Adipose tissue (tissue), 3 donors: ENCODE results near the gene TEPSIN. TPM values are rescaled to one million over a fixed set of nuclear protein-coding genes. Genes with fewer than 3 reads are reported as not detected.

Source experiments
- H3K27ac ChIP-seq: one replicate; pipeline ENCODE4 v1.5.1; 2013; ENCODE audit warnings: low read depth, low read length
- whole genome bisulfite sequencing, 3 donors: extraction: QIAGEN DNeasy Blood & Tissue Kit; methylation state at CpG; one replicate each; pipeline ENCODE4 v1.1.7; 2013; 5-methylcytosine and 5-hydroxymethylcytosine counted together
- polyA plus RNA-seq, 3 donors: library from polyadenylated mRNA; stranded (reverse); fragments of 200-250 nt; gene quantifications; one replicate each; pipeline ENCODE4 v1.2.3, GENCODE V29; 2013
- donor health status: healthy with polysubstance abuse.
- donor health status: Bipolar disorder and iron deficiency.
- donor health status: healthy.

Gene TEPSIN, protein sequence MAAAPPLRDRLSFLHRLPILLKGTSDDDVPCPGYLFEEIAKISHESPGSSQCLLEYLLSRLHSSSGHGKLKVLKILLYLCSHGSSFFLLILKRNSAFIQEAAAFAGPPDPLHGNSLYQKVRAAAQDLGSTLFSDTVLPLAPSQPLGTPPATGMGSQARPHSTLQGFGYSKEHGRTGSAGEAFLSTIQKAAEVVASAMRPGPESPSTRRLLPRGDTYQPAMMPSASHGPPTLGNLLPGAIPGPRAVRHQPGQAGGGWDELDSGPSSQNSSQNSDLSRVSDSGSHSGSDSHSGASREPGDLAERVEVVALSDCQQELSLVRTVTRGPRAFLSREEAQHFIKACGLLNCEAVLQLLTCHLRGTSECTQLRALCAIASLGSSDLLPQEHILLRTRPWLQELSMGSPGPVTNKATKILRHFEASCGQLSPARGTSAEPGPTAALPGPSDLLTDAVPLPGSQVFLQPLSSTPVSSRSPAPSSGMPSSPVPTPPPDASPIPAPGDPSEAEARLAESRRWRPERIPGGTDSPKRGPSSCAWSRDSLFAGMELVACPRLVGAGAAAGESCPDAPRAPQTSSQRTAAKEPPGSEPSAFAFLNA
- 10 to 100 TPM; 22.7 to 24.7 (median 24.0) TPM for polyA plus RNA-seq

DNA sequence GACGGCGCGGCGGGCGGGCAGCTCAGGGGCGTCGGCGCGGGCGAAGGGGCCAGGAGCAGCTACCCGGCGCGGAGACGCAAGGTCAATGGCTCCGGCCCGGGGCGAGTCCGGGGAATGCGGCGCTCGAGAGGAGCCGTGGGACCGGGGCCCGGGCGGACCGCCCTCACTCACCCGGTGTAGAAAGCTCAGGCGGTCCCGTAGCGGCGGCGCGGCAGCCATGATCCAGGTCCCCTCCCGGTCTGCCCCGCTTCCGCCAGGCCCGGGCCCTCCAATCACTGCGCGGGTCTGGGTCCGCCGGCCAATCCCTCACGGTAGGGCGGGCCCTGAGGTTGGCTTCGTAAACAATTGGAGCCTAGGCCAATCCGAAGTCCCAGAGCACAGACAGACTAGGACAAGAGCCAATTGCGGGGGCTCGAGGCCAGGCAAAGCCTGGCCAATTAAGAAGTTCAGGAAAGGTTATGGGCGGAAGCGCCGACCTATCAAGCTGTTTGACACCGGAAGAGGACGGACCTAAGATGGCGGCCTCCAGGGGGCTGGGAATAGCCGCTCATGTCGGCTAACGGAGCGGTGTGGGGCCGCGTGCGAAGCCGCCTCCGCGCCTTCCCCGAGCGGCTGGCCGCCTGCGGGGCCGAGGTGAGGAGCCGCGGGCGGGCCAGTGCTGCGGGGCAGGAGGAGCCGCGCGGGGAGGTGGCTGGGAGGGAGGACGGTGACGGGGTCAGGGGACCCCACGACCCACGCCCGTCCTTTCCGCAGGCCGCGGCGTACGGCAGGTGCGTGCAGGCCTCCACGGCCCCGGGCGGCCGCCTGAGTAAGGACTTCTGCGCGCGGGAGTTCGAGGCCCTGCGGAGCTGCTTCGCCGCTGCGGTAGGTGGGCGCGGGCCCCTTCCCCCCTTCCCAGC, at the start of gene TEPSIN, which contains the start of gene NDUFAF8:
TSS of gene TEPSIN (minus strand) at position 241 of the 899 bp plus-strand sequence. CDS start at position 219, 22 bp downstream.
TSS of gene NDUFAF8 (plus strand) at position 504 of the 899 bp plus-strand sequence. CDS start at position 550, 46 bp downstream.
- no peak within 1 kb of the TSS for H3K27ac ChIP-seq
- WGBS, 3 donors = 0% methylated on average over 87 to 100 of the region's 100 CpGs

DNA sequence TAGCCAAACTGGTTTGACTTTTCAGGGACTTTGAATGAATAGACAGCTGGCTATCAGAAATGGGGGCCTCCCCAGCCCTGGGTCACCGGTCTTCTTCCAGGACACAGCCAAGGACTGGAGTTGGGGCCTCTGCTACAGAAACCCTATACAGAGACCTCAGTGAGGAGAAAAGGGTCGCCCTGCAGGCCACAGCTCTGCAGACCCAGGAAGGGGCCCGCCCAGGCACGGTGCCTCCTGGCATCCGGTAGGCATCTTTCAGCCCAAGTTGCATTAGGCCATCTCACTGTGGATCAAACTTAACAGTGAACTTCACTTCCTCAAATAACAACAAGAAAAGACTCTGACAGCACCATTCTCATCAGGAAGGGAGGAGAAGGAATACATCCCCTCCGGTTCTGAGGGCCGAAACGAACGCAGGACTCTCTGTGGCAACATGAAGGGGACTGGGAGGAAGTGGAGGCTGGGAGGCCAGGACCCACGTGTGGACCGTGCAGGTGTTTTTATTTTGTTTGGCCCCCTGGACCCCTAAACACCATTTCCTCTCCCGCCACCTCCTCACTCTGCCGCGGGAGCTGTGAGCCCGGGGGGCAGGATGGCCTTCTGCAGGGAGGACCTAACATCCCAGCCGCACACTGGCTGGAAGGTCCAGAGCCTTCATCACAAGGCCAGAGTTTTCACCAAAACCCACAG, 49.0 kb upstream of the TEPSIN start:
- H3K27ac ChIP-seq = no peak overlapping the region
- WGBS, 3 donors = 55 to 82% (median 63%) methylated on average over 16 of the region's 16 CpGs

DNA sequence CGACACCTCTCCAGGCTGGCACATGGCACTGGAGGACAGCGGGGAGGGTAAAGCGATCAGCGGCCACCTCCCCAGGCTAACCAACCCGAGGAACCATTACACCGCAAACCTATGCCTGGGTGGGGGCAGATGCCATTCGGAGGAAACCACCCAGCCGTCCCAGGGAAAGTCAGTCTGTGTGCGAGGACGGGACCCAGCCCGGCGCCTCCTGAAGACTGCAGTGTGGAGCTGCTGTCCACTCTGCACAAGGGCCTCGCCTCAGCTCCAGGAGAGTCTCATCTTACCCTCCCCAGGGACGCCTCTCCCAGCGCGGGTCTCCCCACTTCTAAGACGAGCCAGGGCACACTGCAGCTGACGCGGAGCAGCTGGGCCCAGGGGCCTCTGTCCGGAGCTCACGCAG, 48.3 kb upstream of the TEPSIN start:
- H3K27ac ChIP-seq = no peak overlapping the region
- WGBS, 3 donors = 88% methylated on average over 21 of the region's 21 CpGs

DNA sequence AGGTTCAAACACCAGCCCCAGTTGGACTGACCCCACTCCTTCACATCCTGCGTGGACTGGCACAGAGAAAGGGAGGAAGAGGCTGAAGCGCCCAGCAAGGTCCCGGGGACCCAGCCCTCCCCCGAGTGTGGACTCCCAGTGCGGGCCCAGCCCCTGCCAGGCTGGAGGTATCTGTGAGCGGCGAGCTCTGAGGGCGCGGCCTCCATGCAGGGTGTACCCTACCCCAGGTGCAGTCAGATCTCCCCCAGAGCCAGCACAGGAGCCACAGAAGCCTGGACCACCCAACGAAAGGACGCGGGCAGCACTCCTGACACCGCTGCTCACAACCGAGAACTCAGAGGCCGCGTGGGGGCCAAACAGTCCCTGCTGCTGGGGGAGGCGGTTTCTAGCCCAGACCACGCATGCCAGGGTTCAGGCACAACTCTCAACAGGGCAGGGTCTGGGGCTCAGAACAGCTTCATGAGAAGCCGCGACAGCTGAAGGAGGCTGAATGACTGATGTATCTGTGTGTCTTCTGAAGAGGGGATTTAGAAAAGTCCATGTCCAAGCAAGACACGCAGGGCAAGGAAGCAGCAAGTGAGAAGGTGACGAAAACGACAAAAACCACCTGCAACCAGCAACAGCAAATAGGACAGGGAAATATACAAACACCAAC, 47.8 kb upstream of the TEPSIN start:
- H3K27ac ChIP-seq = no peak overlapping the region
- 82 to 92% (median 88%) methylated on average over 23 of the region's 23 CpGs for WGBS, 3 donors

DNA sequence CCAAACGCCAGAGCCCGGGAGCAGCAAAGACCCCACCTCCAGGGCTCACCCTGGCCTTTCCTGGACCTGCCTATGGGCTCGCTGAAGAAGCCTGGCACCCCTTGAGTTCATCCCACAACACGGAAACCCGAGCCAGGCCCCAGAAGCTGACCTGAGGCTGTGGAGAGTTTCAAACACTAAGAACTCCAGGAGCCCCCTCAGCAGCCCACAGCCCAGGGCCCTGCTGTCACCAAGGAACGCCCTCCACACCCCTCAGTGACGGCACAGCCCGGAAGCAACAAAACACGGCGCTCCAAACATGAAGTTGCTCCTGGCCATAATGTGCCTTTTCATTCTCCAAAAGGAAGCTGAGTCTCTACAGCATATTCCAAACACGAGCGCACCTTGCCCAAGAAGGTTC, 47.0 kb upstream of the TEPSIN start:
- no peak overlapping the region for H3K27ac ChIP-seq
- 29 to 73% (median 39%) methylated on average over 12 of the region's 12 CpGs for WGBS, 3 donors

DNA sequence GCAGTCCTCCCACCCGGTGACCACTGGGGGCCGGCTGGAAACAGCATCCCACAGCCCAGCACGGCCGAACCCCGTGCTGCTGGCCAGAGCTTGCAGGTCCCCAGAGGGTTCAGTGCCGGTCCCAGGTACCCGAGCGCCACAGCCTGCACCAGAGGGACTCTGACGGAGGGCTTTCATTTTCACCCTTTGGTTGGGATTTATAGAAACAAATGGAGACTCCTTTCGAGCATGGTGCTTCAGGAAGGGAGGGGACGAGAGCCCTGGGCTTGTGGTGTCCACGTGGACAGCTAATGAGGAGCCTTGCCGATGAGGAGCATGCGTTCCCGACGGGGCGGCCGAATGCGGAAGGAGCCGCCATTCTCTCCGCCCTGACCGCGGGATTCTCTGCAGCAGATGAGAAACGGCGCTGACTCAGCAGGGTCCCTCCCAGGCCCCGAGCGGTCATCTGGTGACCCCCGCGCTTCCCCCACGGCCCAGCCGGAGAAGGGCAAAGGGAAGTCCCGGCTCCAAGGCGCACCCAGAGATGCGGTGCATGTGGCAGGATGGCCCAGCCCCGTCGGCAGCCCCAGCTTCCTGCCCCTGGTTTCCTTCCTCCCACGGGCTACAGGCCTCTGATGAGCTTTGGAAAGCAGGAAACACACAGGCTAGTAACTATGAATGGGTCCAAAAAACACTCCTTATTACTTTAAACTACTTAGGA, 46.5 kb upstream of the TEPSIN start:
- WGBS, 3 donors = 8 to 56% (median 9%) methylated on average over 37 of the region's 37 CpGs
- H3K27ac ChIP-seq = no peak overlapping the region

DNA sequence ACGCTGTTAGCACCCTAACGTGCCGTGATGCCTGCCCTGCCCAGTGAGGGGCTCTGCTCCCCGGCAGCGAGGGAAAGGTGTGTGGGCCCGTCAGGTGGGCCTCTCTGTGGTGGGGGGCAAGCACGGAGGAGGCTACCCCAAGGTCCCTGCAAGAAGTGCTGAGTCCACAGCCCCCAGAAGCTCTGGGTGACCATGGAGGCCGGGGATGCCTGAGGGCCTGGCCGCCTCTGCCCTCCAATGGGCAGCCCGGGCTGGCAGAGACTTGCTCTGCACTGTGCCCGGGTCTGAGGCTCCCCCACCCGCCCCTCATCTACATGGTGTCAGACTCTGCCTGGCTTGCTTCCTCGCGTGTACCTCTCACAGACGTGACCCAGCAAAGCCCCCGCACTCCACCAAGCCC, 44.0 kb upstream of the TEPSIN start:
- no peak overlapping the region for H3K27ac ChIP-seq
- WGBS, 3 donors = 85 to 94% (median 90%) methylated on average over 16 of the region's 16 CpGs

DNA sequence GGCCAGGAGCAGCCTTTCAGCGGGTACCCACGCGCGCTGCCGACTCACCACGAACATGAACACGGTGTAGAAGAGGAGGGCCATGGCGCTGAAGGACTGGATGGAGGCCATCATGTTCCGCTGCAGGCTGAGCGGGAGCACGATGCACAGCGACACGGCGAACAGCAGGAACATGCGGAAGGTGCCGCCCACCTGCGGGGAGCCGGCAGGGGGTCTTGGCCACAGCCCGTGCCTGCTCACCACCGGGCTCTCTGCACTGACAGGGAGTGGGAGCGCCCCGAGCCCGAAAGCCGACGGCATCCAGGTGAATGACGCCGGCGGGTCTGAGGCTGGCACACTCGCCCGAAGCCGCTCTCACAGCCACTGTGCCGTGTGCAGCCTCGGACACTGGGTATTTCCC, 43.3 kb upstream of the TEPSIN start:
- WGBS, 3 donors = 92 to 96% (median 95%) methylated on average over 32 to 33 of the region's 33 CpGs
- H3K27ac ChIP-seq = no peak overlapping the region

DNA sequence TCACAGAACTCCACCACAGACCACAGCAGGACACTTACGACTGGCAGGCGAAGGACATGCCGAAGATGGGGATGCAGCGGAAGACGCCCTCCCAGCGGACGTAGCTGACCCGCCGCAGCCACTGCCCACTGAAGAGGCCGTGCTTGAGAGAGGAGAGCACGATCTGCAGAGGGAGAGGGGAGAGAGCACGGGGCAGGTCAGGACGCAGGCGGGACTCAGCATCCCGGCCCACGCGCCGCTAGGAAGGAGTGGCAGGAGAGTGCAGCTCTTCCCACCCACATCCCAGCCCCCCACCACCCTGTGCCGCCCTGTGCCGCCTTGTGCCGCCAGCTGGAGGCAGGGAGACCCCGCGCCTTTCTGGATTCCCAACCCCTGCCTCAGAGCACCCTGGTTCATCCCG, 41.7 kb upstream of the TEPSIN start:
- WGBS, 3 donors = 94 to 95% (median 95%) methylated on average over 22 to 24 of the region's 24 CpGs

DNA sequence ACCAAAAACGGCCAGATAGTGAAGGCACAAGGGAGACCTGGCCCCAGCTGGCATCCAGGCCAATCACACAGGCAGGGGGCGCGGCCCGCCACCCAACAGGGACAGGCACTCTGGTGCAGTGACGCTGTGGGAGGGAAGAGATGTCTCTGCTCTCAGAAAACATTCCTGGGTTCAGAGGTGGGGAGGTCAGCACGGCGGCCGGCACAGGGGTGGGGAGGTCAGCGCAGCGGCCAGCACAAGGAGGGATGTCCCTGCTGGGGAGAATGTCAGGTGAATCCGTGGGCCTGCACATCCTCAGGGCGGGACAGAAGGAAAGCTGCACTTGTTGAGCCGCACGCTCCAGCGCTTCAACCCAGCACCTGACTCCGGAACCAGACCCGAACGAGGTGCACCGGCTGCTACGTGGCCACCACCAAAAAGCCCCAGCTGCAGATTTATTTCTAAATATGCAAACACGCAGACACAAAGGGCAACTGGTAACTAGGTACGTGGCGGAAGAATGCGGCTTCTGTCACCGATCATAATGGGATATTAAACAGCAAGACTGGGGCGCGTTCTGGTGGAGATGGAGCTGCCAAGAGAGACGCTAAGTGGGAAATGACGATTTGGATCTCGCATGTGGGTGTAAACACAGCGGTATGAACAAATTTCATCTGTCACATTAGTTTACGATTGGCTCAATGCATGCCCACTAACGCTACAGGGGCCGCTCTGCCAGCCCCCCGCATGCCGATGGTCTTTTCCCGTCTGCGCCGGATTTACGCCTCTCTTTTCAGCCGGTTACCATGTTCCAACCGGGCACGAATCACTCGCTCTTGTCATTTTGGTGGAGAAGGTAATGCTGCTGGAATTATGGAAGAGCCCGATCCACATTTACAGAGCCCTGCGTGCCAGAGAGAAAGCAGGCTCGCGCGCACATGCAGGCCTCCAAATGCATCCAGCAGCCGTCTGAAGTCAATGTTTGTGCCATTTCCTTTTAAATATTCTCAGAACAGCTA, 40.7 kb upstream of the TEPSIN start:
- no peak overlapping the region for H3K27ac ChIP-seq
- 92 to 96% (median 95%) methylated on average over 49 to 50 of the region's 50 CpGs for WGBS, 3 donors

More for the DNA sequence above, 41.7 kb upstream of the TEPSIN start:
- H3K27ac ChIP-seq = no peak overlapping the region

DNA sequence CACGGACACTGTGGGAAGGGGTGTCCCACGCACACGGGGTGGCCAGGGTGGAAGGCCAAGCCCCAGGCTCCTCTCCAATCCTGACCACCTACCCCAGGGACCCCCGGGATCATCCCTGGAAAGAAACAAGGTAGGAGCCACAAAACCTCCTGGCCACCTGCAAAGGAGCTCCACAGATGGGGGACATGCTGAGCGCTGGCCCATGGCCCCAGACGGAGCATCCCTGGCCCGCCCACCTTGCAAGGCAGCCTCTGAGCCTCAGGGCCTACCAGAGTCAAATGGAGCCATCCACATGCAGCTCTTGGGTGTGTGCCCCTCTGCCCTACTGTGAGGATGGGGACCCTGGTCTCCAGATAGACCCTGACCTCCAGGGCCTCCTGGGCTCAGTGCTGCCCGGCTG, 40.0 kb upstream of the TEPSIN start:
- H3K27ac ChIP-seq = no peak overlapping the region
- 92 to 98% (median 93%) methylated on average over 8 of the region's 8 CpGs for WGBS, 3 donors

DNA sequence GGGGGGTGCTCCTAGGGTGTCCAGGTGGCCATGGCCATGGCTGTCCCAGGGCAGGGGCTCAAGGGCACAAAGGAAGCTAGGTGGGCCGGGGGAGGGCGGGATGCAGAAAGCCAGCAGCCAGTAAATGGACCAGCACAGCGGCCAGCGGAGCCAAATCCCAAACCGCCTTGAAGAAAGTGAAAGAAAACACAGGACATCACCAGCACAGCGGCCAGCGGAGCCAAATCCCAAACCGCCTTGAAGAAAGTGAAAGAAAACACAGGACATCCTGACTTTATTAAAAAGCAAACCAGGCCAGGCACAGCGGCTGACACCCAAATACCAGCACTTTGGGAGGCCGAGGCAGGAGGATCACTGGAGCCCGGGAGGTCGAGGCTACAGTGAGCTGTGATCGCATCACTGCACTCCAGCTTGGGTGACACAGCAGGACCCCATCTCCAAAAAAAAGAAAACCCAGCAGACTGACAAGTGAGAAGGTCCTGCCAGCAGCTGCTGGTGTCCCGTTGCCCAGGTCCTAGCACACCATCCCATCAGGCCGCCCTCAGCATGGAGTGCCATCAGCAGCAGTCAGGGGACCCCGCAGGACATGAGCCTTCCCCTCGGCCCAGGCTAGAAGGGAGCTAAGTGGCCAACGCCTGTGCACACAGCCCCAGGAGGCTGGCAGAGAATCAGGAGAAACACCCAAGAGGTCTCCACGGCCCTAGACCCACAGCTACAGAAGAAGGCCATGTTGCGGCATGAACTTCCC, 39.3 kb upstream of the TEPSIN start:
- WGBS, 3 donors = 62 to 86% (median 69%) methylated on average over 20 of the region's 20 CpGs
- no peak overlapping the region for H3K27ac ChIP-seq

DNA sequence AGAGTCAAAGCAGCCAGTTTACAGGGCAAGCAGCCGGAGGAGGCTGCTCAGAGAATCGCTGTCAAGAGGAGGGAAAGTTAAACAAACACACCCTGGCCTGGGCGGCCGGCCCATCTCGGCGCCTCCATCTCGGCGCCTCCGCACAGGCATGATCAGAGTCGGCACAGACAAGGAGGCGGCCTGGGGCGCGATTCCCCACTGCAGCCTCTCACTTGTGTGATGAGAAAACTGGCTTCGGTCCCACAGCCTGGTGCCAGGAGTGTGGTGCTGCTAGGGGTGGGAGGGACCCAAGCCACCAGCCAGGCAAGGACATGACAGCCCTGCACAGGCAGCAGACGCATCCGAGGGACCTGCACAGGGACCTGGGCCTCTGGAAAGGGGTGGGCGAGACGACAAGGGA, 38.6 kb upstream of the TEPSIN start:
- WGBS, 3 donors = 57 to 71% (median 61%) methylated on average over 18 of the region's 18 CpGs
- no peak overlapping the region for H3K27ac ChIP-seq

DNA sequence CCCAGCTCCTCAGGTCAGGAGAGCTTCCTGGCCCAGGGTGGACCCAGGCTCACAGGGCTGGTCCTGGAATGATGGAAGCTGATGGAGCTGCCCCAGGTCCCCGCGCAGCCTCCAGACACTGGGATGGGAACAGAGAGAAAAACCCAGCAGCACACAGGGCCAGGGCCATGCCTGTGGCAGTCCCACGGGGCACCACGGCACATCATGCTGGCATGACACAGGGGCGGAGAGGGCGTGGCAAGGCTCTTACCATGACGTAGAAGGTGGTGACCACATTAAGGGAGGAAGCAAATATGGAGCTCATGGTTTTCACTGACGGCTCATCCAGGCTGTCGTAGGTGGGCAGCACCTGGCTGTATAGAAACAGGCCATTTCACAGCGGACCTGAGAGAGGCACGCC, 37.9 kb upstream of the TEPSIN start:
- H3K27ac ChIP-seq = no peak overlapping the region
- 83 to 91% (median 85%) methylated on average over 11 of the region's 11 CpGs for WGBS, 3 donors

DNA sequence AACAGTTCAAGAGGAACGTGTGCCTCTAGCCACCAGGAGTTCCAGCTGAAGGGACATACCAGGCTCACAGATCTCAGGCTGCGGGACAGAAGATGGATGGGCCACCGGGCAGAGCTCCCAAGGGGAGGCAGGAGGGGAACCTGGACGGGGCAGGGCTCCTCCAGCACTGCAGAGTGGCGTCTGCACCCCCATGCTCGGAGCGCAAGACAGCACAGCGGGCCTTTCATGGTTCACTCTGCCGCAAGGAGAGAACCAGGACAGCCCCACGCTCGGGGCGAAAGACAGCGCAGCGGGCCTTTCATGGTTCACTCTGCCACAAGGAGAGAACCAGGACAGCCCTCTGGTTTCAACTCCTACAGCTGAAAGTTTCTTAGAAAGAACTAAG, 35.6 kb upstream of the TEPSIN start:
- 95 to 97% (median 96%) methylated on average over 14 of the region's 14 CpGs for WGBS, 3 donors
- no peak overlapping the region for H3K27ac ChIP-seq
